Inferior parietal cortex (tissue), 1 donor: ENCODE results near the gene ZNF609.

Experiments used
- DNase-seq: peaks from one replicate; pipeline ENCODE4 v3.0.0-alpha.2; 2016; ENCODE audit errors: extremely low spot score

ZNF609 gene

DNA sequence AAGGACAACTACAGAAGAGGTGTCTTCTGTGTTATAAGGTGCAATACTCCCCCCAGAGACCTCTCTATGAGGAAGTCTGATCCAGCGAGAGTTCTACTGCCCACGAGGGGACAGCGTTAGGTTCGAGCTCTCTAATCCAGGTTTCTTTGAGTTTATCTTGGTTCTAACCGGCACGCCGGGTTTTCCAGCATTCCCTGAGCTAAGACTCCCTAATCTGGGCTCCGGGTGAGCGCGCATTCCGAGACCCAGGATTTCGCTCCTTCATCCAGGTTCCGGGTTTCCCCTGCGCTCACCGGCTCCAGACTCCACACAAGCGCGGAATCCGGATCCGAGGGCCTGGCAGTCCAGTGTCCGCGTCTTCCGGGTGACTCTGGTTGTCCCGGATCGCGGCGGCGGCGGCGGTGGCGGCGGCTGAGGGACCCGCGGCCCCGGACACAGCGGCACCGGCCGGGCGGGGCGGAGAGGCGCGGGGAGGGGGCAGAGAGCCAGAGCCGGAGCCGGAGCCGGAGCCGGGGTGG lies at the start of gene ZNF609:
ZNF609 (plus strand) TSS at position 373 of the 518 bp plus-strand sequence. CDS start 38,842 bp downstream, outside the sequence.
- peak; percentile 93 for DNase-seq

DNA sequence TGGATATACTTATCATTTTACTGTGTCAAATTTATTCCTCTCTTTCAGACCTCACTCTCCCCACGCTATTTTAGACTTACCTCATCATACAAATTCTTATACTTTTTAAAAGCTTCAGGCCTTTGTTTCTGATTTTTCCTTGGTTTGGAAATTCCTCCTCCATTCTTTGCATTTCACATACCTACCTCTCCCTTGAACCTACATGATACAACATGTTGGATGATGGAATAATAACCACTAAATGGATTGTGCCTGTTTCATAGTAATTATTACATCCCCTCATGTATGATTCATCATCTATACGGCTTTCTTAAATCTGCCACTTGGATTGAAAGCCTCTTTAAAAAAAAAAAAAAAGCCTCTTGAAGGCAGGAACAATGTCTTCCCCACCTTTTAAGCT lies 48.2 kb upstream of the ZNF609 start:
- DNase-seq: no peak

DNA sequence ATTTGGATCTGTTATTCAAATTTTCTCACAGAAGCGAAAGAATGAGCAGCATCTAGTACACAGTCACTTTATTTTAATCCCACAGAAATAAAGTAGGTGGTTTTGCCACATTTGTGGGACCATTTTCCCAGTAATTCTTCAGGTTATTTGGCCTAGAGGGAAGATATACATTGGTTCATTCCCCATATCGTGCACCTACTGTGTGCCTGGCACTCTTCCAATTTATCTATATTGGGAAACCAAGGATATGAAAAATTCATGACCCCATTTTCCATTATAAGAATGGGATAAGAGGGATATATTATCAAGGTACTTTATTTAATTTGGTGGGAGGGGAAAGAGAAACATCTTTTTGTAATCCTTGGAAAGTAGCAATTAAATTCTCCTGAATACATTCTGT lies 37.7 kb upstream of the ZNF609 start:
- DNase-seq: no peak

DNA sequence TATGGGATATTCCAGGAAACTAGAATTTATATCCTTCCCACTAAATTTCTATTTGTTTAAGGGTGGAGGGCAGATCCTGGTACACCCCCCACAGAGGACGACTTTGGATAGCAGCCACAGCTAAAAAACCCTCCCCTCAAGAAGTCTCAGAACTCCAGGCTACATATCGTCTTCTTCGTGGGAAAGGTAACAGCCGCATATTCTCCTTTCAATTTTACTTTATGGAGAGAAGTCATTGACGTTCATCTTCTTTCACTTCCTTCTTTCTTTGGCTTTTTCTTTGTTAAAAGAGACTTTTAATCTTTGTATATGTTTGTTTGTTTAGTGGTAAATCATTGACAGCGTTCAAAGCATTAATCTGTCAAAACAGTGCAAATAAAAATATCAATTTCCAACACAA lies 36.4 kb upstream of the ZNF609 start:
- no peak for DNase-seq

DNA sequence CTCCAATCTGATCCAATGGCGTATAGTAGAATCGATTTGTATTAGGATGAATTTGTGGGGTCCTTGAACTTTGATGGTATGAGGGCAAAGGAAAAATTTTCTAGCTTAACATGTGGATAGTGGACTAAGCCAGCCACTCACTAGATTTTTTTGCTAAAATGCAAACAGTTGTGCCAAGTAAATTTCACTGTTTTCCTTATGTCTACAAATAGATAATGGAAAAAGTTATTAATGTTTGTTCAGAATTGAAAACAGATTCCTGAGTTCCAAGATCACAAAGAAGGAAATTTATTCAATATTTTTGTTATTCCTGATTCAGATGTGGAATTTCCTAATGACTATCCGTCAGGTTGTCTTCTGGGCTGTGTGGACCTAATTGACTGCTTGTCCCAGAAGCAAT lies 35.2 kb upstream of the ZNF609 start:
- DNase-seq: no peak

- peak; percentile 71 for DNase-seq
These were observed 33.4 kb upstream of the ZNF609 start for GRCh38 chr15:64426845-64427465.

DNA sequence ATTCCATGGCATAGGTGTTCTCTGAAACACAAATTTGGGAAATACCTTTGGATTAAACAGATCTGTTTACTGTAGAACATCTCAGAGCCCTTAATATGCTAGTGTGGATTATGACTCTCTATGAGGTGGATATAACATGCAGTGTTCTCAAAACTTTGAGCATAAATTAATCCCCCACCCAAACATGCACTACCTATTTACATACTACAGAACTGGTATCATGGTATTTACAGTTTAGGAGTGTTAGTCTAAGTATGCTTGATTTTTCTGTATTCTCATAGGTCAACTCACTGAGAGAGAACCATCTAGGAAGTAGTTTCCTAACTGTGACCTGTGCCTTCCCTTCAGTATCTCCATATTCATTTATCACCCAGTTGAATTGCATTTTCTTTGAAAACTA lies 30.9 kb upstream of the ZNF609 start:
- no peak for DNase-seq

DNA sequence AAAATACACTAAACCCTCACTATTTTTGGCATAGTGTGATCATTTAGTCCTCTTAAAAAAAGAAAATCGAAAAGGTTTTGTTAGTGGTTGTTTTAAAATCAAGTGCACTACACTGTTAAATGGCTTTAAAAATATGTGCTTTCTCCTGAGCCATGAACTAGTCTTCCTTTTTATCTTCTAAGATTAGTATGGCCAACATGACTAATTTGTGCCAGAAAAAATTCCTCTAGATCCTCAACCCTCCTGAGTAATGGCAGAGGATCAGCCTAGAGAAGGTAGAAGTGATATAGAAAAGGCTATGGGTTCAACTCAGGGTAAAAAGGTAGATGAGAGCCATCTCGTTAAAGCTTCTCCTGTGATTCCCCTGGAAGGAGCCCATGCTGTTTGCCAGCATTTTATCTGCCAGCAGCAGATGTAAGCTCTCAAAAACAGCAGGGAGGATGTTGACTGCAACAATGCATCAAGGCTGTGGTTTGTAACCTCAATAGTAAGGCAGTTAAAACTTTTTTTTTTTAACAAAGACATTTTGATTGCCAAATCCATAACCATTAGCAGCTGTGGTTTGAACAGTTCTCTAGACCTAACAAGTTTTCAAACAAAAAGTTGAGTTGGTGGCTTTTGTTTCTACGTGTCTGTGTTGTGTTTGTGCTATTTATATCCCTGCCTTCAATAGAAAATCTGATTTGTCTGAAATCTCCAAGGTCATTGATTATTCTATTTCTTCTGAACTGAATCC lies 30.2 kb upstream of the ZNF609 start:
- peak; percentile 19 for DNase-seq

DNA sequence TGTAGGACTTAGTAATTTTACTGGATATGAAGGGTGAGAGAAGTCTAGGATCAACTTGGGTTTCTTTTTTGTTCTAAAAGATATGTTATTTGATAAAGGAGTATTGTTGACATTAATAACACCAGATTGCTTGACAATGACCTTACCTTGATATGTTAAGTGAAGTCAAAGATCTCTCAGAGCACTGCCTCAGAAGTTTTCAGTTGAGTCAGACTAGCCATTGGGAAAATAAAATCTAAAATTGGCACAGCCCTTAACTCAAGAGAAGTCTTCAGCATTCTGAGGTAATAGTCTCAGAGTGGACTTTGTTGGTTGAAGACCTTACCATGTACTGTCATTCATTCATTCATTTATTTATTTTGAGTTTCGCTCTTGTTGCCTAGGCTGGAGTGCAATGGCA lies 22.4 kb upstream of the ZNF609 start:
- DNase-seq: no peak

DNA sequence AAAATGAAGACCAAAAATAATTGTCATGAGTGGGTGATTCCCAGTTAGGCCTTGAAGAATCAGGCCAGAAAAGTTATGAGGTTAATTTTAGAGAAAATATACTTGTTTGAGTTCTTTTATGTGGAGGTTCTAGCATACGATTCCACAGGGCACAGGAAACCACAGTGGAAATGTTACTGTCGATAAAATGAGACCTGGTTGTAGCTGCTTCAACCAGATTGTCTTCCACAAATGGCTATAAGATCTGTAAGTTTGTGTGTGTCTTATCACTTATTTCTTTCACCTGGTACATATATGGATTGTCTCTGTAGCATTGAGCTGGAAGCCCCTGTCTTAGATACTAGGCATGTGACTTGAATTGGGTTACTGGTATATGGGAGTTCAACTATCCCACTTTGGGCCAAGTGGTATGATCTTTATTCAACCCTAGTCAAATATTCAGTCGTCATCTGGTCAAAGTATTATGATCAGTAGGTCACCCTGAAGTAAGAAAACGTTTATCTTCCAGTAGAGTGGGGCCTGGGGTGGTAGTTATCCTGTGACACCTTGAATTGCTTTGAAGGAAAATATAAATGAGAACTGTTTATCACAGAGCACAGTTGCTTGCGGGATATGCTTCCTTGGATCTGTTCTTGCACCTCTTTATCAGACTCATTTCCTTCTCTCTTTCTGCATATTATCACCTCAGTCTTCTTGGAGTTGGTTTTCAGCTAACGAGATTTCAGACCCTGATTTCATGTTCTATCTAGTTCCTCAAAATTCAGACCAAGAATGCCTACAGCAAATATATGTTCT lies 21.5 kb upstream of the ZNF609 start:
- no peak for DNase-seq

GRCh38 chr15:64441852-64442251 lies 18.5 kb upstream of the ZNF609 start:
- no peak for DNase-seq

- no peak for DNase-seq
These were observed 17.4 kb upstream of the ZNF609 start for GRCh38 chr15:64443016-64443415.

- DNase-seq: no peak
These were observed 16.4 kb upstream of the ZNF609 start for GRCh38 chr15:64443747-64444621.

- DNase-seq: no peak
These were observed 15.5 kb upstream of the ZNF609 start for GRCh38 chr15:64444836-64445235.

GRCh38 chr15:64447536-64448315 lies 12.7 kb upstream of the ZNF609 start:
- DNase-seq: no peak

- DNase-seq: peak; percentile 63
These were observed 7.2 kb upstream of the ZNF609 start for GRCh38 chr15:64452988-64453688.

DNA sequence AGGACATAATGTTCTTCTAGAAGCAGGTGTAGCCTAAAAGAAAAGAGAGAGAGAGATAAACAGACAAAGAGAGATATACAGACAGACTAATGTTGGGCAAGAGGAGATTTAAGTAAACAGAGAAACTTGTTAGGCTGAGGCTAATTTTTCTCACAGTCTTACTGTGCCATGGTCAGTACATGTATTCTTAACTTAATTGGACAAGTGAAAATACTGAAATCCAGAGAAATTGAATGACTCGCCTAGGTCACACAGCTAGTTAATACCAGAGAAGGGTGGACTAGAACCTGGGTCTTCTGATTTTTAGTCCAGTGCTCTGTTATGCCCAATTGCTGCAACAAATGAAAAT lies 6.7 kb upstream of the ZNF609 start:
- no peak for DNase-seq

DNA sequence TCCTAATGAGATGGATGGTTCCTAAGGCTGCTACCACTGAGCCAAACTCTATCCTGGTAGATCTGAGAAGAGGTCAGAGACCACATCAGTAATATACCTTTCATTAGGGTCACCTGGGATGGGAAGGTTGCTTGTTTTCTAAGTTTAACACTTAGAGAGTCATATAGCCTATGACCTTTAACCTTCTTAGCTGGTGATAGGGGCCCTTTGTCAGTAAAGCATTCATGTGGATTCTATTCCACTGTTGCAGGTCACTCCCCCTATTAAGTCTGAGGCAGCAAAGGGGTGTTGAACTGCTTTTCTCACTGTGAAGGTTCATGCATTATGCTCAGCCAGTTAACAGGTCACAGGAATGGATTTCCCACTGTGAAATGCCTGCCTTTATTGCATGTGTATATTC lies 6.1 kb upstream of the ZNF609 start:
- no peak for DNase-seq

- no peak for DNase-seq
These were observed 4.4 kb upstream of the ZNF609 start for GRCh38 chr15:64455961-64456371.

DNA sequence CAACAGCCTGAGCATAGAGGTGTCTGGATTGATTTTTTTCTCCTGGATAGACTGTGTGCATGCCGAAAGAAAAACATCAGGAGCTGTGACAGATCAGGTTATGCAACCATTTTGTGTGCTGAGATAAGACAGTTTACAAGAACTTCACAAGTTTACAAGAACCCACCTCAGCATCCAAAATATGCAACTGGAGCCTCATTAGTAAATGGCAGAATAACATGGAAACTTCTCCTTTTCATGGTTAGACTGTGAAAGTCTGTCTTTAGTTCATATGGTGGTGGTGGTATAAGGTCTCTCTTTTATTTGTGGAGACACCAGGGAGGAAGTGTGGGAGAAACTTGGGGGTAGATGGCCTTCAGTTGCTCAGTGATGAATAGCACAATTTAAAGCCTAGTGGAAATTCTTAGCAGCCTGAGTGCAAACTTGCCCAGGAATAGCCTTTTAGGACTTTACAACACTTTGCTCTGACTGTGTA lies 3.7 kb upstream of the ZNF609 start:
- DNase-seq: no peak
